ENCODE data around the gene CAPN10.
"Not testable (repeated sequence)": the region's sequence is repeated elsewhere in the genome, so short reads cannot be mapped to it uniquely, and the experiment has no call there.

Gene CAPN10

GRCh38 chr2:240614391-240614790 is 27.9 kb downstream of the CAPN10 start:
- no peak overlapping the region for H3K4me3 ChIP-seq (ENCODE audit: control insufficient read depth, low read depth, low read length)
- DNase-seq (ENCODE audit: low read depth), result no peak
- TF ChIP-seq CTCF (IDR thresholded peaks at IDR 0.05; ENCODE audit: control insufficient read depth, insufficient read depth, low read depth, low read length, missing control alignments), result no peak

GRCh38 chr2:240615396-240615795 is 28.9 kb downstream of the CAPN10 start:
- no peak overlapping the region for H3K4me3 ChIP-seq (ENCODE audit: control insufficient read depth, low read depth, low read length)
- no peak for DNase-seq (ENCODE audit: low read depth)
- TF ChIP-seq CTCF (IDR thresholded peaks at IDR 0.05; ENCODE audit: control insufficient read depth, insufficient read depth, low read depth, low read length, missing control alignments), result no peak

GRCh38 chr2:240615820-240616547 is 29.4 kb downstream of the CAPN10 start:
- DNase-seq (ENCODE audit: low read depth), result no peak

GRCh38 chr2:240616860-240617666 is 30.5 kb downstream of the CAPN10 start:
- not testable (repeated sequence) for DNase-seq (ENCODE audit: low read depth); H3K4me3 ChIP-seq (ENCODE audit: control insufficient read depth, low read depth, low read length)

More at GRCh38 chr2:240615820-240616547, 29.4 kb downstream of the CAPN10 start:
- no peak for TF ChIP-seq CTCF (IDR thresholded peaks at IDR 0.05; ENCODE audit: control insufficient read depth, insufficient read depth, low read depth, low read length, missing control alignments)
- no peak overlapping the region for H3K4me3 ChIP-seq (ENCODE audit: control insufficient read depth, low read depth, low read length)

- no peak for TF ChIP-seq CTCF (IDR thresholded peaks at IDR 0.05; ENCODE audit: control insufficient read depth, insufficient read depth, low read depth, low read length, missing control alignments)
- no peak overlapping the region for H3K4me3 ChIP-seq (ENCODE audit: control insufficient read depth, low read depth, low read length)
- no peak for DNase-seq (ENCODE audit: low read depth)
These were observed 32.2 kb downstream of the CAPN10 start for GRCh38 chr2:240618776-240619175.

GRCh38 chr2:240619506-240620148 is 33.1 kb downstream of the CAPN10 start:
- H3K4me3 ChIP-seq (ENCODE audit: control insufficient read depth, low read depth, low read length), result no peak overlapping the region
- DNase-seq (ENCODE audit: low read depth), result no peak
- no peak for TF ChIP-seq CTCF (IDR thresholded peaks at IDR 0.05; ENCODE audit: control insufficient read depth, insufficient read depth, low read depth, low read length, missing control alignments)

All from AG09309 (cell line).